ENCODE measurements around the gene CLECL1. TPM values are rescaled to one million over a fixed set of nuclear protein-coding genes. Genes with fewer than 3 reads are reported as not detected.

The CLECL1 gene
- total RNA-seq, 1 experiment from 2014 or later, result not detected

GRCh38 chr12:9730011-9730410, 2.9 kb downstream of the CLECL1 start:
- DNase-seq (ENCODE audit: low read depth, low spot score) (no peak), ATAC-seq (no peak)
- Histone ChIP-seq H3K9ac (ENCODE audit: low read length) (no peak overlapping the region), H4K20me1 (ENCODE audit: insufficient read depth) (no peaks in the 10 kb centered on the region), H3K4me1 (ENCODE audit: control insufficient read depth in 1 of 2, insufficient read depth in 2 of 2, low read length in 2 of 2) (no peaks in the 10 kb centered on the region), H3K27ac (ENCODE audit: low read depth, low read length) (no peak overlapping the region), H3K79me2 (ENCODE audit: insufficient read depth, low read length) (no peaks in the 10 kb centered on the region), H3K36me3 (ENCODE audit: control insufficient read depth in 1 of 2, insufficient read depth in 2 of 2, low read length in 2 of 2) (no peaks in the 10 kb centered on the region), H3K27me3 (ENCODE audit: insufficient read depth, low read length) (peaks cover 54% of the 10 kb centered on the region), H3K4me3 (replicated peaks in 1 of 2; ENCODE audit: low read depth in 1 of 2, low read length in 2 of 2) (no peak overlapping the region), H3K4me2 (ENCODE audit: low read length) (no peak overlapping the region), H3K9me2 (ENCODE audit: insufficient read depth) (no peaks in the 10 kb centered on the region), H3K9me3 (ENCODE audit: control insufficient read depth in 1 of 2, insufficient read depth in 1 of 2, low read depth in 1 of 2, low read length in 2 of 2) (no peaks in the 10 kb centered on the region), H2AFZ (ENCODE audit: low read depth, low read length, poor library complexity, severe bottlenecking) (no peak overlapping the region)
- RAD21 ChIA-PET (ENCODE audit: low non-redundant PET in 1 of 2, low total read pairs in 2 of 2, uncharacterized antibody in 2 of 2, unreplicated experiment in 2 of 2), result no interaction called here
- POLR2A ChIA-PET, result interaction anchor here (1.0 kb wide), 1 partner anchor 16 kb away, joined by 3 read pairs; no protein-coding TSS in a partner anchor
- intact Hi-C loops (cut with micrococcal nuclease), result no loop called here
- TF ChIP-seq EZH2 (IDR thresholded peaks at IDR 0.05), result no peak
- TF ChIP-seq, protein P1, sequence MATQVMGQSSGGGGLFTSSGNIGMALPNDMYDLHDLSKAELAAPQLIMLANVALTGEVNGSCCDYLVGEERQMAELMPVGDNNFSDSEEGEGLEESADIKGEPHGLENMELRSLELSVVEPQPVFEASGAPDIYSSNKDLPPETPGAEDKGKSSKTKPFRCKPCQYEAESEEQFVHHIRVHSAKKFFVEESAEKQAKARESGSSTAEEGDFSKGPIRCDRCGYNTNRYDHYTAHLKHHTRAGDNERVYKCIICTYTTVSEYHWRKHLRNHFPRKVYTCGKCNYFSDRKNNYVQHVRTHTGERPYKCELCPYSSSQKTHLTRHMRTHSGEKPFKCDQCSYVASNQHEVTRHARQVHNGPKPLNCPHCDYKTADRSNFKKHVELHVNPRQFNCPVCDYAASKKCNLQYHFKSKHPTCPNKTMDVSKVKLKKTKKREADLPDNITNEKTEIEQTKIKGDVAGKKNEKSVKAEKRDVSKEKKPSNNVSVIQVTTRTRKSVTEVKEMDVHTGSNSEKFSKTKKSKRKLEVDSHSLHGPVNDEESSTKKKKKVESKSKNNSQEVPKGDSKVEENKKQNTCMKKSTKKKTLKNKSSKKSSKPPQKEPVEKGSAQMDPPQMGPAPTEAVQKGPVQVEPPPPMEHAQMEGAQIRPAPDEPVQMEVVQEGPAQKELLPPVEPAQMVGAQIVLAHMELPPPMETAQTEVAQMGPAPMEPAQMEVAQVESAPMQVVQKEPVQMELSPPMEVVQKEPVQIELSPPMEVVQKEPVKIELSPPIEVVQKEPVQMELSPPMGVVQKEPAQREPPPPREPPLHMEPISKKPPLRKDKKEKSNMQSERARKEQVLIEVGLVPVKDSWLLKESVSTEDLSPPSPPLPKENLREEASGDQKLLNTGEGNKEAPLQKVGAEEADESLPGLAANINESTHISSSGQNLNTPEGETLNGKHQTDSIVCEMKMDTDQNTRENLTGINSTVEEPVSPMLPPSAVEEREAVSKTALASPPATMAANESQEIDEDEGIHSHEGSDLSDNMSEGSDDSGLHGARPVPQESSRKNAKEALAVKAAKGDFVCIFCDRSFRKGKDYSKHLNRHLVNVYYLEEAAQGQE (IDR thresholded peaks at IDR 0.05; ENCODE audit: low read depth), result no peak
- TF ChIP-seq ELF1 (IDR thresholded peaks at IDR 0.05; ENCODE audit: borderline replicate concordance, low read depth), result no peak
- no peak for TF ChIP-seq CEBPB (IDR thresholded peaks at IDR 0.05; ENCODE audit: low read depth)
- TF ChIP-seq TCF7L2 (IDR thresholded peaks at IDR 0.05; ENCODE audit: borderline replicate concordance, extremely low read depth, insufficient read depth, insufficient read length), result no peak
- TF ChIP-seq YY1 (IDR thresholded peaks at IDR 0.05; ENCODE audit: extremely low read depth, insufficient replicate concordance, low read depth, low read length), result no peak
- no TSS peak for BruUV-seq (replicated peaks)
- CTCF ChIA-PET, result interaction anchor here (0.9 to 3.0 kb wide), 3 partner anchors 13 to 21 kb away, joined by 3 to 20 read pairs (median 5); no protein-coding TSS in a partner anchor

All from HCT116 (cell line).